ENCODE results near the gene FOXO1. TPM values are rescaled to one million over a fixed set of nuclear protein-coding genes. Genes with fewer than 3 reads are reported as not detected.
A peak's percentile ranks its signal among the peaks of the same experiment; 100 is the strongest.

The FOXO1 gene
- total RNA-seq, 1 donor from 2014 or later, result 50.4 TPM

GRCh38 chr13:40624986-40625385 lies 41.5 kb downstream of the FOXO1 start:
- Mint-ChIP-seq H3K27ac (peak overlapping the region; percentile 41), H3K4me1 (peaks cover 84% of the 10 kb centered on the region), H3K4me3 (peak overlapping the region; percentile 15), H3K27me3 (no peaks in the 10 kb centered on the region), H3K9me3 (no peaks in the 10 kb centered on the region), H3K36me3 (ENCODE audit: low read depth) (peaks cover 24% of the 10 kb centered on the region)
- ChIA-PET POLR2A (interaction anchor here (0.9 kb wide), 1 partner anchor 12 kb away, joined by 3 read pairs; no protein-coding TSS in a partner anchor), CTCF (no interaction called here)
- no peak for ATAC-seq (ENCODE audit: low read depth)
- no peak for TF ChIP-seq CTCF (IDR thresholded peaks at IDR 0.05)
- intact Hi-C loops (cut with micrococcal nuclease), result no loop called here
- DNase-seq, result no peak

GRCh38 chr13:40624383-40624782 lies 42.1 kb downstream of the FOXO1 start:
- CTCF ChIA-PET, result no interaction called here
- POLR2A ChIA-PET, result interaction anchor here (0.6 to 0.9 kb wide), 3 partner anchors 10 to 335 kb away, joined by 3 to 4 read pairs (median 3); no protein-coding TSS in a partner anchor
- intact Hi-C loops (cut with micrococcal nuclease), result no loop called here
- ATAC-seq (ENCODE audit: low read depth), result no peak
- Mint-ChIP-seq H3K4me3 (no peak overlapping the region), H3K36me3 (ENCODE audit: low read depth) (peaks cover 26% of the 10 kb centered on the region), H3K27me3 (no peaks in the 10 kb centered on the region), H3K4me1 (peaks cover 84% of the 10 kb centered on the region), H3K9me3 (no peaks in the 10 kb centered on the region), H3K27ac (peak overlapping the region; percentile 56)
- TF ChIP-seq CTCF (IDR thresholded peaks at IDR 0.05), result no peak
- DNase-seq, result no peak

GRCh38 chr13:40622761-40623160 lies 43.7 kb downstream of the FOXO1 start:
- Mint-ChIP-seq H3K4me1 (peaks cover 85% of the 10 kb centered on the region), H3K4me3 (no peak overlapping the region), H3K9me3 (no peaks in the 10 kb centered on the region), H3K27me3 (no peaks in the 10 kb centered on the region), H3K27ac (peak overlapping the region; percentile 53), H3K36me3 (ENCODE audit: low read depth) (peaks cover 18% of the 10 kb centered on the region)
- intact Hi-C loops (cut with micrococcal nuclease), result loop anchor here (2.0 kb wide), 1 partner anchor 14 kb away; no protein-coding TSS in a partner anchor
- POLR2A ChIA-PET, result interaction anchor here (0.6 kb wide), 1 partner anchor 56 kb away, joined by 3 read pairs; no protein-coding TSS in a partner anchor
- no peak for DNase-seq
- no peak for ATAC-seq (ENCODE audit: low read depth)
- CTCF ChIA-PET, result no interaction called here
- no peak for TF ChIP-seq CTCF (IDR thresholded peaks at IDR 0.05)

- no peak for ATAC-seq (ENCODE audit: low read depth)
- no peak for DNase-seq
- H3K36me3 Mint-ChIP-seq (ENCODE audit: low read depth), result peaks cover 16% of the 10 kb centered on the region
- intact Hi-C loops (cut with micrococcal nuclease), result loop anchor here (2.0 kb wide), 1 partner anchor 15 kb away; no protein-coding TSS in a partner anchor
- ChIA-PET CTCF (no interaction called here), POLR2A (interaction anchor here (0.6 kb wide), 1 partner anchor 56 kb away, joined by 3 read pairs; no protein-coding TSS in a partner anchor)
- no peak for TF ChIP-seq CTCF (IDR thresholded peaks at IDR 0.05)
- no peak overlapping the region for H3K4me3 Mint-ChIP-seq
- H3K9me3 Mint-ChIP-seq, result no peaks in the 10 kb centered on the region
- H3K27me3 Mint-ChIP-seq, result no peaks in the 10 kb centered on the region
- H3K27ac Mint-ChIP-seq, result no peak overlapping the region
- H3K4me1 Mint-ChIP-seq, result peaks cover 86% of the 10 kb centered on the region
These were observed 44.2 kb downstream of the FOXO1 start for GRCh38 chr13:40622246-40622645.

GRCh38 chr13:40619479-40619814 lies 47.0 kb downstream of the FOXO1 start:
- intact Hi-C loops (cut with micrococcal nuclease), result no loop called here
- DNase-seq, result no peak
- Mint-ChIP-seq H3K4me1 (peaks cover 89% of the 10 kb centered on the region), H3K27ac (peak overlapping the region; percentile 3), H3K36me3 (ENCODE audit: low read depth) (peaks cover 18% of the 10 kb centered on the region), H3K27me3 (no peaks in the 10 kb centered on the region), H3K9me3 (no peaks in the 10 kb centered on the region), H3K4me3 (no peak overlapping the region)
- ATAC-seq (ENCODE audit: low read depth), result no peak
- POLR2A ChIA-PET, result no interaction called here
- no peak for TF ChIP-seq CTCF (IDR thresholded peaks at IDR 0.05)
- CTCF ChIA-PET, result no interaction called here
